WTC11 (cell line): Measurements from ENCODE around the gene TRMT44. TPM values are rescaled to one million over a fixed set of nuclear protein-coding genes. Genes with fewer than 3 reads are reported as not detected.

Experiments
- ATAC-seq: fragments of 200-7000 bp; cut with Tn5 transposase; 2 replicates; pipeline ENCODE4 v1.10.0; 2021; ENCODE audit warnings: mild to moderate bottlenecking, moderate library complexity
- CTCF ChIA-PET: fragments of 300-600 bp; sonication (Branson Sonifier 250); formaldehyde crosslinking; loops from one replicate; lab custom pipeline; 2021; ENCODE audit warnings: antibody characterized with exemption; lab: Charles Lee
- POLR2A ChIA-PET: fragments of 350-600 bp; sonication (Branson Sonifier 250); formaldehyde crosslinking; loops from one replicate; lab custom pipeline; 2021; ENCODE audit warnings: antibody characterized with exemption; lab: Charles Lee
- DNase-seq: peaks from one replicate; pipeline ENCODE4 v3.0.0; 2021; ENCODE audit warnings: low spot score
- H3K27ac Mint-ChIP-seq: 2 replicates; pipeline ENCODE4 v1.8.0; 2021; ENCODE audit warnings: mixed read lengths
- H3K27me3 Mint-ChIP-seq: 2 replicates; pipeline ENCODE4 v1.8.0; 2021; ENCODE audit warnings: low read depth, mild to moderate bottlenecking, moderate library complexity, mixed read lengths
- H3K36me3 Mint-ChIP-seq: 2 replicates; pipeline ENCODE4 v1.8.0; 2021; ENCODE audit warnings: mixed read lengths
- H3K4me1 Mint-ChIP-seq: 2 replicates; pipeline ENCODE4 v1.8.0; 2022; ENCODE audit warnings: mixed read lengths
- H3K4me3 Mint-ChIP-seq: 2 replicates; pipeline ENCODE4 v1.8.0; 2021; ENCODE audit warnings: mild to moderate bottlenecking, moderate library complexity, mixed read lengths
- H3K9me3 Mint-ChIP-seq: 2 replicates; pipeline ENCODE4 v1.8.0; 2021; ENCODE audit warnings: mixed read lengths
- AR ChIP-seq: fragments of 250-450 bp; sonication (Bioruptor Pico); IDR thresholded peaks from 2 replicates; pipeline ENCODE4 v1.9.0; 2021; ENCODE audit warnings: mild to moderate bottlenecking
- ARID4B ChIP-seq: sonication (generic); formaldehyde crosslinking; IDR thresholded peaks from 2 replicates; pipeline ENCODE4 v1.8.0; 2023; ENCODE audit warnings: missing genetic modification reagents, mild to moderate bottlenecking, borderline replicate concordance
- ATF2 ChIP-seq: sonication (generic); formaldehyde crosslinking; IDR thresholded peaks from 2 replicates; pipeline ENCODE4 v1.8.1; 2022; ENCODE audit warnings: low read depth, missing genetic modification reagents, borderline replicate concordance
- CBFB ChIP-seq: sonication (generic); formaldehyde crosslinking; IDR thresholded peaks from 2 replicates; pipeline ENCODE4 v1.8.1; 2022; ENCODE audit warnings: mild to moderate bottlenecking, low read depth, missing genetic modification reagents
- FOXJ3 ChIP-seq: sonication (generic); formaldehyde crosslinking; IDR thresholded peaks from 2 replicates; pipeline ENCODE4 v1.9.0; 2021; ENCODE audit warnings: missing genetic modification reagents, mild to moderate bottlenecking, borderline replicate concordance
- FOXP1 ChIP-seq: sonication (generic); formaldehyde crosslinking; IDR thresholded peaks from 2 replicates; pipeline ENCODE4 v1.8.0; 2022; ENCODE audit warnings: missing genetic modification reagents, mild to moderate bottlenecking, moderate library complexity, borderline replicate concordance
- HMGXB4 ChIP-seq: sonication (generic); formaldehyde crosslinking; IDR thresholded peaks from 2 replicates; pipeline ENCODE4 v1.8.1; 2023; ENCODE audit warnings: mild to moderate bottlenecking, moderate library complexity, missing genetic modification reagents
- IRF2 ChIP-seq: sonication (generic); formaldehyde crosslinking; IDR thresholded peaks from 2 replicates; pipeline ENCODE4 v1.8.0; 2022; ENCODE audit warnings: low read depth, missing genetic modification reagents, borderline replicate concordance
- JAZF1 ChIP-seq: fragments of 250-450 bp; sonication (Bioruptor Pico); IDR thresholded peaks from 2 replicates; pipeline ENCODE4 v1.9.0; 2021; ENCODE audit warnings: moderate library complexity, mild to moderate bottlenecking, inconsistent platforms
- KAT7 ChIP-seq: sonication (generic); formaldehyde crosslinking; IDR thresholded peaks from 2 replicates; pipeline ENCODE4 v1.8.1; 2023; ENCODE audit warnings: missing genetic modification reagents, mild to moderate bottlenecking, borderline replicate concordance
- MXD4 ChIP-seq: fragments of 250-450 bp; sonication (Bioruptor Pico); IDR thresholded peaks from 2 replicates; pipeline ENCODE4 v1.8.0; 2021; ENCODE audit warnings: mild to moderate bottlenecking, moderate library complexity, borderline replicate concordance
- MYBL2 ChIP-seq: sonication (generic); formaldehyde crosslinking; IDR thresholded peaks from 2 replicates; pipeline ENCODE4 v1.8.1; 2023; ENCODE audit warnings: mild to moderate bottlenecking, moderate library complexity, missing genetic modification reagents
- NFE2L1 ChIP-seq: sonication (generic); formaldehyde crosslinking; IDR thresholded peaks from 2 replicates; pipeline ENCODE4 v1.8.1; 2023; ENCODE audit warnings: missing genetic modification reagents
- RELA ChIP-seq: sonication (generic); formaldehyde crosslinking; IDR thresholded peaks from 2 replicates; pipeline ENCODE4 v1.8.1; 2022; ENCODE audit warnings: missing genetic modification reagents, mild to moderate bottlenecking, borderline replicate concordance
- TEAD4 ChIP-seq: sonication (generic); formaldehyde crosslinking; IDR thresholded peaks from 2 replicates; pipeline ENCODE4 v1.8.0; 2022; ENCODE audit warnings: mild to moderate bottlenecking, missing genetic modification reagents
- ZNF232 ChIP-seq: sonication (generic); formaldehyde crosslinking; IDR thresholded peaks from 2 replicates; pipeline ENCODE4 v1.8.0; 2022; ENCODE audit warnings: mild to moderate bottlenecking, missing genetic modification reagents
- total RNA-seq: library from RNA; stranded (reverse); gene quantifications from 3 replicates; pipeline ENCODE4 v1.2.3, GENCODE V29; 2021
- TF ChIP-seq, protein P1 (sequence below): fragments of 250-450 bp; sonication (Bioruptor Pico); IDR thresholded peaks from 2 replicates; pipeline ENCODE4 v1.9.0; 2021; ENCODE audit warnings: moderate library complexity, mild to moderate bottlenecking, inconsistent platforms, borderline replicate concordance

The TRMT44 gene
- total RNA-seq, 1 experiment from 2014 or later, result 28.4 TPM

DNA sequence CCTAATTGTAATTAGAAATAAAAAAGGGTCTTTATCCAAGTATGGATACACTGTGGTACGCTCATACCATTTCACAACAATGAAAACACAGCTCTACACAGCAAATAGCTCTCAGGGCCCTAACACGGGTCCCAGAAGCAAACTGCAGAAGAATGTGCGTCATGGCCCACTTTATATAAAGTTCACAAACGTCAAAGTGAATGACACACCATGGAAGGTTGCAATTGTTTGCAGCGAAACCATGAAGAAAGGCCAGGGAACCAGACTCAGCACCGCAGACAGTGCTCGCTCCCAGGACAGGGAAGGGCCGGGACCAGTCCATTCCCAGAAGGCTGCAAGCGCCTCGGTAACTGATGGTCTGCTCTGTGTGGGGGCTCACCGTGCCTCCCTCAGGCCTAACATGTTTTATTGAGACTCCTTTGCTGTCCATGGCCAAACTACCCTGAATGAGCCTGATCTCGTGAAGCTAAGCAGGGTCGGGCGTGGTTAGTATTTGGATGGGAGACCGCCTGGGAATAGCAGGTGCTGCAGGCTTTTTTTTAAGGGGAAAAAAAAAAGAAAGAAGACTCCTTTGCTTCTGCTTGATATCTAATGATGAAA is 47.9 kb upstream of the TRMT44 start:
- H3K27me3 Mint-ChIP-seq, result no peaks in the 10 kb centered on the region
- H3K27ac Mint-ChIP-seq, result no peak overlapping the region
- peaks cover 26% of the 10 kb centered on the region for H3K4me1 Mint-ChIP-seq
- no peak for TF ChIP-seq FOXJ3 (CRISPR knock-in tag)
- TF ChIP-seq IRF2 (CRISPR knock-in tag), result no peak
- TF ChIP-seq, protein P1, sequence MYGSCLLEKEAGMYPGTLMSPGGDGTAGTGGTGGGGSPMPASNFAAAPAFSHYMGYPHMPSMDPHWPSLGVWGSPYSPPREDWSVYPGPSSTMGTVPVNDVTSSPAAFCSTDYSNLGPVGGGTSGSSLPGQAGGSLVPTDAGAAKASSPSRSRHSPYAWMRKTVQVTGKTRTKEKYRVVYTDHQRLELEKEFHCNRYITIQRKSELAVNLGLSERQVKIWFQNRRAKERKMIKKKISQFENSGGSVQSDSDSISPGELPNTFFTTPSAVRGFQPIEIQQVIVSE (CRISPR knock-in tag), result no peak
- no peak for TF ChIP-seq ZNF232 (CRISPR knock-in tag)
- TF ChIP-seq MXD4, result no peak
- TF ChIP-seq FOXP1 (CRISPR knock-in tag), result no peak
- TF ChIP-seq ARID4B (CRISPR knock-in tag), result no peak
- TF ChIP-seq KAT7 (CRISPR knock-in tag), result no peak
- TF ChIP-seq JAZF1 (CRISPR knock-in tag), result no peak
- POLR2A ChIA-PET, result no interaction called here
- no peaks in the 10 kb centered on the region for H3K9me3 Mint-ChIP-seq
- DNase-seq, result no peak
- CTCF ChIA-PET, result interaction anchor here (0.7 to 1.7 kb wide), 2 partner anchors 36 to 72 kb away, joined by 3 to 10 read pairs; no protein-coding TSS in a partner anchor
- no peak for ATAC-seq
- no peak overlapping the region for H3K4me3 Mint-ChIP-seq
- H3K36me3 Mint-ChIP-seq, result no peaks in the 10 kb centered on the region

DNA sequence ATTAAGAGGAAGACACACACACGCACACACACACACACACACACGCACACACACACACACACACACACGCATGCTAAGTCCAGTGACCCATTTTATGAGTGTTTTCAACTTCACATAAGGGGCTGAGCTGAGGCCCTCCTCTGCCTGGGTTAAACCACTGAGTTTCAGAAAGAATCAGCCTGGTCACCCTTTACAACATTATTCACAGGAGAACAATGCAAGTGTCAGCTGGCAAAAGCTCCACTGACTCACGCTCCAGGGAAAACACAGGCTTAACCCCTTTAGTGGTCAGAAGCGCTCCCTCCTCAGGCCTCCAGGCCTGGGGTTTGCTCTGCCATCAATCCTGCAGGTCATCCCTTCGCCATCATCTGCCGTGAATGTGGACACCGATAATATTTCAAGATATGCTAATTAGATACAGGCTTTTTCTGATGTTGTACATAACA is 47.0 kb upstream of the TRMT44 start:
- no peak for ATAC-seq
- peaks cover 27% of the 10 kb centered on the region for H3K4me1 Mint-ChIP-seq
- no peaks in the 10 kb centered on the region; the same call in 1 of the 2 replicates for H3K36me3 Mint-ChIP-seq
- CTCF ChIA-PET, result interaction anchor here (0.8 to 1.7 kb wide), 3 partner anchors 9 to 73 kb away, joined by 3 to 5 read pairs (median 5); no protein-coding TSS in a partner anchor
- POLR2A ChIA-PET, result no interaction called here
- H3K9me3 Mint-ChIP-seq, result no peaks in the 10 kb centered on the region
- no peak overlapping the region for H3K27ac Mint-ChIP-seq
- DNase-seq, result no peak
- no peak overlapping the region for H3K4me3 Mint-ChIP-seq
- H3K27me3 Mint-ChIP-seq, result no peaks in the 10 kb centered on the region
- no peak for TF ChIP-seq NFE2L1
- no peak for TF ChIP-seq HMGXB4 (CRISPR knock-in tag)
- TF ChIP-seq ATF2 (CRISPR knock-in tag), result no peak
- TF ChIP-seq RELA (CRISPR knock-in tag), result no peak
- no peak for TF ChIP-seq AR (CRISPR knock-in tag)
- TF ChIP-seq MYBL2 (CRISPR knock-in tag), result no peak
- TF ChIP-seq ARID4B (CRISPR knock-in tag), result no peak
- no peak for TF ChIP-seq TEAD4
- no peak for TF ChIP-seq ZNF232 (CRISPR knock-in tag)
- TF ChIP-seq CBFB, result no peak
